Thyroid gland (tissue), 4 donors: ENCODE data around the gene KIFC3. TPM values are rescaled to one million over a fixed set of nuclear protein-coding genes. Genes with fewer than 3 reads are reported as not detected.

Experiments used
- DNase-seq, 2 donors: peaks; one replicate each; pipeline ENCODE4 v3.0.0-alpha.2; 2019
- H3K27ac ChIP-seq, 3 donors: fragments of 200-600 bp; sonication (generic); 1 replicate in 2 of 3; 2 replicates in 1 of 3; pipeline ENCODE4 v1.5.1; 2016 to 2019; ENCODE audit warnings: mild to moderate bottlenecking in 1 of 3, moderate library complexity in 1 of 3
- H3K27me3 ChIP-seq: fragments of 200-600 bp; sonication (generic); one replicate; pipeline ENCODE4 v1.5.1; 2019
- H3K36me3 ChIP-seq, 2 donors: fragments of 200-600 bp; sonication (generic); one replicate each; pipeline ENCODE4 v1.5.1; 2016 to 2019
- H3K4me1 ChIP-seq, 2 donors: fragments of 200-600 bp; sonication (generic); one replicate each; pipeline ENCODE4 v1.5.1; 2017 to 2019
- H3K4me3 ChIP-seq, 3 donors: fragments of 200-600 bp; sonication (generic); replicated peaks in 1 of 3; 1 replicate in 2 of 3; 2 replicates in 1 of 3; pipeline ENCODE4 v1.5.1; 2016; ENCODE audit warnings: mild to moderate bottlenecking in 1 of 3
- H3K9me3 ChIP-seq: fragments of 200-600 bp; sonication (generic); one replicate; pipeline ENCODE4 v1.5.1; 2017
- POLR2A ChIP-seq, 2 donors: fragments of 450-650 bp; IDR thresholded peaks; one replicate each; pipeline ENCODE4 v1.6.1; 2017; ENCODE audit warnings: antibody characterized with exemption in 2 of 2, mild to moderate bottlenecking in 2 of 2, moderate library complexity in 1 of 2
- WGBS, 2 donors: methylation state at CpG; one replicate each; pipeline ENCODE4 v1.1.5; 2017; 5-methylcytosine and 5-hydroxymethylcytosine counted together
- intact Hi-C: fragments of 100-400 bp; cut with DNase I; formaldehyde crosslinking; loops from one replicate; pipeline ENCODE4 v1.15.1; 2023
- total RNA-seq, 4 donors: library from RNA; depleted of rRNA; stranded (reverse); fragments of >200 nt; gene quantifications; one replicate each; pipeline ENCODE4 v1.2.3, GENCODE V29; 2016
- TF ChIP-seq, protein P1 (sequence below), 6 experiments: fragments of 200-600 bp in 3 of 6; fragments of 450-650 bp in 3 of 6; sonication (generic) in 3 of 6; IDR thresholded peaks; one replicate each; pipeline ENCODE4 v1.5.1; 2016 to 2019; ENCODE audit warnings: antibody characterized with exemption in 6 of 6, mild to moderate bottlenecking in 2 of 6, inconsistent platforms in 1 of 6, moderate library complexity in 1 of 6

The KIFC3 gene
- total RNA-seq, 4 donors from 2014 or later = 88.8 to 153 (median 132) TPM

DNA sequence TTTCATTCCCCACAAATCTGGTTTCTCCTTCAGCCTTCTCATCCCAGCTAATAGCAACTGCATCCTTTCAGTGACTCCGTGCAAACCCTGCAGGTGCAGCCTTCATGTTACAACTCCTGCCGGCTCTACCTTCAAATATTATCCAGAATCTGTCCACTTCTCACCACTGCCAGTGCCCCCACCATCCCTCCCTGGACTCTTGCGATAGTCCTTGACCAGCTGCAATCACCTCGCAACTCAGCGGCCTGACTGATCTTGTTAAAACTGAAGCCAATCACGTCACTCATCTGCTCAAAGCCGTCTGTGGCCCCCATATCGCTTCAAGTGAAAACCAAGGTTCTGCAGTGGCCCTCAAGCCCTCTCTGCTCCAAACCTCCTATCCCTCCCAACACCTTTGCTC is 42.8 kb upstream of the KIFC3 start:
- no peak overlapping the region for H3K27ac ChIP-seq
- H3K4me1 ChIP-seq = peaks cover 0 to 9% of the 10 kb centered on the region in 2 donors
- 81 to 84% methylated on average over 8 of the region's 8 CpGs for WGBS, 2 donors
- intact Hi-C loops = no loop called here
- TF ChIP-seq, protein P1, sequence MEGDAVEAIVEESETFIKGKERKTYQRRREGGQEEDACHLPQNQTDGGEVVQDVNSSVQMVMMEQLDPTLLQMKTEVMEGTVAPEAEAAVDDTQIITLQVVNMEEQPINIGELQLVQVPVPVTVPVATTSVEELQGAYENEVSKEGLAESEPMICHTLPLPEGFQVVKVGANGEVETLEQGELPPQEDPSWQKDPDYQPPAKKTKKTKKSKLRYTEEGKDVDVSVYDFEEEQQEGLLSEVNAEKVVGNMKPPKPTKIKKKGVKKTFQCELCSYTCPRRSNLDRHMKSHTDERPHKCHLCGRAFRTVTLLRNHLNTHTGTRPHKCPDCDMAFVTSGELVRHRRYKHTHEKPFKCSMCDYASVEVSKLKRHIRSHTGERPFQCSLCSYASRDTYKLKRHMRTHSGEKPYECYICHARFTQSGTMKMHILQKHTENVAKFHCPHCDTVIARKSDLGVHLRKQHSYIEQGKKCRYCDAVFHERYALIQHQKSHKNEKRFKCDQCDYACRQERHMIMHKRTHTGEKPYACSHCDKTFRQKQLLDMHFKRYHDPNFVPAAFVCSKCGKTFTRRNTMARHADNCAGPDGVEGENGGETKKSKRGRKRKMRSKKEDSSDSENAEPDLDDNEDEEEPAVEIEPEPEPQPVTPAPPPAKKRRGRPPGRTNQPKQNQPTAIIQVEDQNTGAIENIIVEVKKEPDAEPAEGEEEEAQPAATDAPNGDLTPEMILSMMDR (IDR thresholded peaks at IDR 0.05) = no peak
- TF ChIP-seq POLR2A (IDR thresholded peaks at IDR 0.05) = no peak
- H3K27me3 ChIP-seq = no peaks in the 10 kb centered on the region
- no peaks in the 10 kb centered on the region for H3K9me3 ChIP-seq
- no peak overlapping the region for H3K4me3 ChIP-seq
- H3K36me3 ChIP-seq = no peaks in the 10 kb centered on the region
- DNase-seq = no peak

DNA sequence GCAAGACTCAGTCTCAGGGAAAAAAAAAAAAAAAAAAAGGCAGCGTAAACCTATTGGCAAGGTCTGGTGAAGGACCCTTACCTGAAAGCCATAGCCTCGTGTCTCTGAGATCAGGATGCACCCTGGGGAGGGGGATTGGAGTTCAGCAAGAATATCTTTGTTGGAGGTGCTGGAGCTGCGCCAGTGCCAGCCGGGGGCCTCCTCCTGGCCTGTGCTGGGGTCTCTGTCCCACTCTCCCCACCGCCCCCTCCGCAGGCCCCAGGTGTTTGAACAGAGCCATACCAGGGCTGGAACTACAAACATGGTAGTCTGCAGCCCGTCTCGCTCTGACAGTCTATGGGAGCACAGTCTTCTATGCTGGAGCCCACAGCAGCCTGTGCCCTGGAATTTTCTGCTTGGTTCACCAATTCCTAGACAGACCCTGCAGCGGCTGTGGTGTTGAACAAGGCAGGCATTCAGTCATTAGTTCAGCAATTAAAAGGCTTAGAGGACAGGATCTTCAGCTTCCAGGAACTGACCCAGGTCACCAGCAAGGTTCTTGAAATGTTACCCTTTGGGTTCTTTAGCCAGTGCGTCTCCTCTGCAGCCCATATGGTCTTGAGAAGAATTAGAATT is 42.2 kb upstream of the KIFC3 start:
- H3K4me1 ChIP-seq = peaks cover 0 to 9% of the 10 kb centered on the region in 2 donors
- no peak overlapping the region for H3K27ac ChIP-seq
- TF ChIP-seq POLR2A (IDR thresholded peaks at IDR 0.05) = no peak
- TF ChIP-seq, protein P1 (IDR thresholded peaks at IDR 0.05) = no peak
- H3K4me3 ChIP-seq = no peak overlapping the region
- no peak for DNase-seq
- intact Hi-C loops = no loop called here
- 80 to 82% methylated on average over 5 to 10 of the region's 10 CpGs for WGBS, 2 donors
- no peaks in the 10 kb centered on the region for H3K36me3 ChIP-seq
- no peaks in the 10 kb centered on the region for H3K9me3 ChIP-seq
- H3K27me3 ChIP-seq = no peaks in the 10 kb centered on the region

DNA sequence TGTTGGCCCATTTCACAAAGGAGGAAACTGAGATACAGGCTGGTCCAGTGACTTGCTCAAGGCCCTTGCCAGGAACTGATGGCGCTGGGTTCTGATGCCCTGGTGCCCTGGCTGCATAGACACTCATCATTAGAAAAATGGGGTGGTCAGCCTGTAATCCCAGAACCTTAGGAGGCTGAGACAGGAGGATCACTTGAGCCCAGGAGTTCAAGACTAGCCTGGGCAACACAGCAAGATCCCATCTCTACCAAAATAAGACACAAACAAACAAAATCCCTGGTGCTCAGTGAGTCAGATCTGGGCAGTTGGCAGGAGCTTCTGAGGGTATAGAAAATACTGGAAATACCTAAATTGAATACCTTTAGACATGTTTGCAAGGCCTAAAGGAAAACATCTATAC is 41.1 kb upstream of the KIFC3 start:
- H3K9me3 ChIP-seq = no peaks in the 10 kb centered on the region
- TF ChIP-seq, protein P1 (IDR thresholded peaks at IDR 0.05) = no peak
- TF ChIP-seq POLR2A (IDR thresholded peaks at IDR 0.05) = no peak
- no peak for DNase-seq
- no peaks in the 10 kb centered on the region for H3K36me3 ChIP-seq
- intact Hi-C loops = no loop called here
- H3K27ac ChIP-seq = no peak overlapping the region
- H3K27me3 ChIP-seq = no peaks in the 10 kb centered on the region
- H3K4me3 ChIP-seq = no peak overlapping the region
- WGBS, 2 donors = 27 to 86% methylated on average over 1 of the region's 1 CpG
- peaks cover 0 to 9% of the 10 kb centered on the region in 2 donors for H3K4me1 ChIP-seq

GRCh38 chr16:57842601-57843000 is 40.3 kb upstream of the KIFC3 start:
- Histone ChIP-seq H3K36me3 (no peaks in the 10 kb centered on the region), H3K27me3 (no peaks in the 10 kb centered on the region), H3K4me1 (peaks cover 5 to 9% of the 10 kb centered on the region in 2 donors), H3K9me3 (no peaks in the 10 kb centered on the region), H3K4me3 (no peak overlapping the region), H3K27ac (peak overlapping the region; percentile 61 to 64 (median 62))
- TF ChIP-seq POLR2A (IDR thresholded peaks at IDR 0.05) = no peak
- TF ChIP-seq, protein P1 (IDR thresholded peaks at IDR 0.05) = no peak
- intact Hi-C loops = no loop called here
- DNase-seq = no peak
- WGBS, 2 donors = 94 to 96% methylated on average over 5 of the region's 5 CpGs

DNA sequence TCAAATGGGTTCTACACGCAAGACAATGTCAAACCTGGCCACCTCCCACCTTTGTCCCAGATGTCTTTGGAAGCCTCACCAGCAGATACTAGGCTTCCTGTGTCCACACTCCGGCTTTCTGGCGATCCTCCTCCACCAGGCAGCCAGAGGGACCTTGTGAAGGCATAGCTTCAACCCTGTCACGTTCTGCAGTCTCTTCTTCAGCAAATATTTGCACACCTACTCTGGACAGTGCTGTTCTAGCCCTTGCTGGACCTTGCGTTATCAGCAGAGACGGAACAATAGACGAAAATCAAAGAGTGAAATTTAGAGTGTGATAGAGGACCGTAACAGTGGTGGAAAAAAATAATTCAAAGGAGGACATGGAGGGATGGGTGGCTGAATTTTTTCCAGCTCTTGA is 38.5 kb upstream of the KIFC3 start:
- no peak for DNase-seq
- no peaks in the 10 kb centered on the region for H3K9me3 ChIP-seq
- no peaks in the 10 kb centered on the region for H3K36me3 ChIP-seq
- 92 to 93% methylated on average over 8 of the region's 8 CpGs for WGBS, 2 donors
- intact Hi-C loops = no loop called here
- peaks cover 5 to 9% of the 10 kb centered on the region in 2 donors for H3K4me1 ChIP-seq
- TF ChIP-seq POLR2A (IDR thresholded peaks at IDR 0.05) = no peak
- TF ChIP-seq, protein P1 (IDR thresholded peaks at IDR 0.05) = no peak
- H3K4me3 ChIP-seq = no peak overlapping the region
- H3K27me3 ChIP-seq = no peaks in the 10 kb centered on the region
- peak overlapping the region in 2 of 3 donors; percentile 62 to 64 for H3K27ac ChIP-seq
